Metanephros (tissue), 1 donor: Measurements from ENCODE around the gene CH25H. TPM values are rescaled to one million over a fixed set of nuclear protein-coding genes. Genes with fewer than 3 reads are reported as not detected.

Experiments
- total RNA-seq: library from RNA; depleted of rRNA; stranded (reverse); fragments of >200 nt; gene quantifications from one replicate; pipeline ENCODE4 v1.2.3, GENCODE V29; 2014

Gene CH25H
- 0.41 TPM for total RNA-seq

GRCh38 chr10:89207181-89207800, at the start of gene CH25H:
CH25H (minus strand) TSS chr10:89207317; CDS start chr10:89207292, 25 bp downstream.

GRCh38 chr10:89251409-89252224, 44.5 kb upstream of the CH25H start, which contains the start of gene LIPA:
LIPA (minus strand) TSS chr10:89251775; CDS start chr10:89247648, 4,127 bp downstream.

Other genes starting within 250 kb of the CH25H start
- 21.9 TPM for gene FAS, start 216.5 kb downstream of the CH25H start, total RNA-seq
- 36.6 TPM for gene LIPA, start 44.5 kb upstream of the CH25H start, total RNA-seq
- gene IFIT2, start 94.7 kb upstream of the CH25H start, total RNA-seq, result 8.4 TPM
- gene IFIT3, start 120.7 kb upstream of the CH25H start, total RNA-seq, result 12.9 TPM
- 3.0 TPM for gene IFIT1B, start 170.7 kb upstream of the CH25H start, total RNA-seq
- 18.9 TPM for gene IFIT1, start 185.3 kb upstream of the CH25H start, total RNA-seq
- gene IFIT5, start 207.3 kb upstream of the CH25H start, total RNA-seq, result 15.6 TPM